CD4-positive, alpha-beta T cell (primary cell): ENCODE results near the gene RNF212. TPM values are rescaled to one million over a fixed set of nuclear protein-coding genes. Genes with fewer than 3 reads are reported as not detected.

Source experiments
- ATAC-seq: fragments of 200-7000 bp; cut with Tn5 transposase; one replicate; pipeline ENCODE4 v1.10.0; 2022; ENCODE audit warnings: mild to moderate bottlenecking; ENCODE audit not compliant: poor library complexity
- CTCF ChIA-PET: fragments of 350-600 bp; sonication (Branson Sonifier 250); formaldehyde crosslinking; loops from one replicate; lab custom pipeline; 2021; ENCODE audit warnings: antibody characterized with exemption, inconsistent platforms; lab: Charles Lee
- POLR2A ChIA-PET: fragments of 350-600 bp; sonication (Branson Sonifier 250); formaldehyde crosslinking; loops from one replicate; lab custom pipeline; 2021; ENCODE audit warnings: antibody characterized with exemption, inconsistent platforms; lab: Charles Lee
- DNase-seq, 14 experiments: peaks; one replicate each; pipeline ENCODE4 v3.0.0-alpha.2; 2013 to 2020; ENCODE audit warnings: mixed read lengths in 2 of 14
- H3K27ac ChIP-seq, 2 donors: one replicate each; pipeline versions ENCODE4 v1.5.1 to v1.7.0; 2013; ENCODE audit warnings: low read length in 2 of 2, low read depth in 1 of 2, mild to moderate bottlenecking in 1 of 2
- H3K27me3 ChIP-seq, 2 experiments: 1 replicate in 1 of 2; 2 replicates in 1 of 2; pipeline versions ENCODE4 v1.6.1 to v1.7.0; 2013; ENCODE audit warnings: low read length in 2 of 2, control low read depth in 1 of 2, mild to moderate bottlenecking in 1 of 2, moderate library complexity in 1 of 2; ENCODE audit not compliant: insufficient read depth in 2 of 2, control insufficient read depth in 1 of 2
- H3K36me3 ChIP-seq: one replicate; pipeline ENCODE4 v1.6.1; 2013; ENCODE audit warnings: low read length, control low read depth; ENCODE audit not compliant: insufficient read depth
- H3K4me1 ChIP-seq: one replicate; pipeline ENCODE4 v1.6.1; 2013; ENCODE audit warnings: low read length, control low read depth; ENCODE audit not compliant: insufficient read depth
- H3K4me3 ChIP-seq: one replicate; pipeline ENCODE4 v1.5.1; 2013; ENCODE audit warnings: mild to moderate bottlenecking, low read length, moderate library complexity
- H3K9me3 ChIP-seq, 2 experiments: 1 replicate in 1 of 2; 2 replicates in 1 of 2; pipeline versions ENCODE4 v1.6.1 to v1.7.0; 2013; ENCODE audit warnings: low read length in 2 of 2, mild to moderate bottlenecking in 2 of 2, control low read depth in 1 of 2, moderate library complexity in 1 of 2; ENCODE audit not compliant: control insufficient read depth in 1 of 2, insufficient read depth in 1 of 2
- H3K27ac Mint-ChIP-seq: one replicate; pipeline ENCODE4 v1.8.0; 2020; ENCODE audit warnings: mixed read lengths
- H3K27me3 Mint-ChIP-seq: one replicate; pipeline ENCODE4 v1.8.0; 2021; ENCODE audit warnings: mixed read lengths
- H3K36me3 Mint-ChIP-seq: one replicate; pipeline ENCODE4 v1.8.0; 2021; ENCODE audit warnings: low read depth, mixed read lengths
- H3K4me1 Mint-ChIP-seq: one replicate; pipeline ENCODE4 v1.8.0; 2021; ENCODE audit warnings: low read depth, mixed read lengths
- H3K4me3 Mint-ChIP-seq: one replicate; pipeline ENCODE4 v1.8.0; 2020; ENCODE audit warnings: mild to moderate bottlenecking, mixed read lengths
- H3K9me3 Mint-ChIP-seq: one replicate; pipeline ENCODE4 v1.8.0; 2020; ENCODE audit warnings: mixed read lengths
- intact Hi-C, 2 experiments: fragments of 100-400 bp; cut with DNase I in 1 of 2; cut with micrococcal nuclease in 1 of 2; formaldehyde crosslinking; loops; one replicate each; pipeline versions ENCODE4 v1.15.1 to v1.9.0; 2023 to 2025; cut with DNase I, micrococcal nuclease
- total RNA-seq, 174 experiments: library from RNA in 2 of 174; stranded (reverse) in 2 of 174; gene quantifications; one replicate each; pipeline ENCODE4 v1.2.3 and lab custom pipeline; 2021 to 2026
- TF ChIP-seq, protein P1 (sequence below): fragments of 200-600 bp; IDR thresholded peaks from one replicate; pipeline ENCODE4 v1.8.0; 2022; ENCODE audit warnings: antibody characterized with exemption, mild to moderate bottlenecking

Gene RNF212
- total RNA-seq, 2 experiments from 2014 or later = 5.6 to 8.3 TPM

- Histone ChIP-seq H3K36me3 (no peaks in the 10 kb centered on the region), H3K4me1 (no peaks in the 10 kb centered on the region), H3K4me3 (no peak overlapping the region), H3K27me3 (peaks cover 0 to 5% of the 10 kb centered on the region in 2 experiments), H3K9me3 (no peaks in the 10 kb centered on the region), H3K27ac (no peak overlapping the region)
- ChIA-PET CTCF (no interaction called here), POLR2A (no interaction called here)
- peaks cover 8% of the 10 kb centered on the region for H3K27me3 Mint-ChIP-seq
- no peak for ATAC-seq
- no peak overlapping the region for H3K4me3 Mint-ChIP-seq
- no peaks in the 10 kb centered on the region for H3K36me3 Mint-ChIP-seq
- no peaks in the 10 kb centered on the region for H3K9me3 Mint-ChIP-seq
- no peak for DNase-seq
- TF ChIP-seq, protein P1, sequence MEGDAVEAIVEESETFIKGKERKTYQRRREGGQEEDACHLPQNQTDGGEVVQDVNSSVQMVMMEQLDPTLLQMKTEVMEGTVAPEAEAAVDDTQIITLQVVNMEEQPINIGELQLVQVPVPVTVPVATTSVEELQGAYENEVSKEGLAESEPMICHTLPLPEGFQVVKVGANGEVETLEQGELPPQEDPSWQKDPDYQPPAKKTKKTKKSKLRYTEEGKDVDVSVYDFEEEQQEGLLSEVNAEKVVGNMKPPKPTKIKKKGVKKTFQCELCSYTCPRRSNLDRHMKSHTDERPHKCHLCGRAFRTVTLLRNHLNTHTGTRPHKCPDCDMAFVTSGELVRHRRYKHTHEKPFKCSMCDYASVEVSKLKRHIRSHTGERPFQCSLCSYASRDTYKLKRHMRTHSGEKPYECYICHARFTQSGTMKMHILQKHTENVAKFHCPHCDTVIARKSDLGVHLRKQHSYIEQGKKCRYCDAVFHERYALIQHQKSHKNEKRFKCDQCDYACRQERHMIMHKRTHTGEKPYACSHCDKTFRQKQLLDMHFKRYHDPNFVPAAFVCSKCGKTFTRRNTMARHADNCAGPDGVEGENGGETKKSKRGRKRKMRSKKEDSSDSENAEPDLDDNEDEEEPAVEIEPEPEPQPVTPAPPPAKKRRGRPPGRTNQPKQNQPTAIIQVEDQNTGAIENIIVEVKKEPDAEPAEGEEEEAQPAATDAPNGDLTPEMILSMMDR = no peak
- H3K4me1 Mint-ChIP-seq = no peaks in the 10 kb centered on the region
- intact Hi-C loops = no loop called here
- H3K27ac Mint-ChIP-seq = no peak overlapping the region
Observed at GRCh38 chr4:1124818-1125217, 11.5 kb upstream of the RNF212 start.

DNA sequence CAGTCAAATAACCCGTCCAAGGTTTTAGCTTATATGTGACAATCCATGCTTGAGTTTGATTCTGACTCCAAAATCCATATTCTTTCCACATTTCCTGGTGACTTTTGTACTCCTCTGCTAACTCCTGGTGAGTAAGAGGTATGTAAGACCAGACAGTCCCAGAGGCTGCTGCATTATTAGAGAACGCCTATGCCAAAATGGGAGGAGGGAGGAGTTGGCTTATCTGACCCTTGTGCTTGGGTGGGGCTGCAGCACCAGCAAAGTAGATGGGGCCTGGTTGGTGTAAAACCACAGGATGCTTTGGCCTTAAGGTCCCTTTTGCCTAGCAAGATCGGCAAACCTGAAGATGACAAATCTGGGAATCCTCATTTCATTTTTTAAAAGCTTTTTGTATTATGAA is 9.1 kb upstream of the RNF212 start:
- ChIA-PET POLR2A (no interaction called here), CTCF (no interaction called here)
- Mint-ChIP-seq H3K36me3 (no peaks in the 10 kb centered on the region), H3K27ac (no peak overlapping the region), H3K4me3 (no peak overlapping the region), H3K9me3 (no peaks in the 10 kb centered on the region), H3K27me3 (no peaks in the 10 kb centered on the region), H3K4me1 (no peaks in the 10 kb centered on the region)
- TF ChIP-seq, protein P1 = no peak
- Histone ChIP-seq H3K4me1 (no peaks in the 10 kb centered on the region), H3K9me3 (no peaks in the 10 kb centered on the region), H3K27ac (no peak overlapping the region), H3K4me3 (no peak overlapping the region), H3K36me3 (no peaks in the 10 kb centered on the region), H3K27me3 (peaks cover 0 to under 1% of the 10 kb centered on the region in 2 experiments)
- no peak for DNase-seq
- ATAC-seq = no peak
- intact Hi-C loops = no loop called here

GRCh38 chr4:1116838-1117237 is 3.5 kb upstream of the RNF212 start:
- ATAC-seq = no peak
- POLR2A ChIA-PET = no interaction called here

More at GRCh38 chr4:1116838-1117237, 3.5 kb upstream of the RNF212 start:
- CTCF ChIA-PET = no interaction called here
- Histone ChIP-seq H3K9me3 (no peaks in the 10 kb centered on the region), H3K27ac (no peak overlapping the region), H3K36me3 (no peaks in the 10 kb centered on the region), H3K27me3 (peaks cover 0 to 12% of the 10 kb centered on the region in 2 experiments), H3K4me1 (peaks cover 3% of the 10 kb centered on the region), H3K4me3 (no peak overlapping the region)
- intact Hi-C loops = no loop called here
- Mint-ChIP-seq H3K4me1 (no peaks in the 10 kb centered on the region), H3K27ac (no peak overlapping the region), H3K27me3 (peaks cover 23% of the 10 kb centered on the region), H3K36me3 (no peaks in the 10 kb centered on the region), H3K9me3 (no peaks in the 10 kb centered on the region), H3K4me3 (no peak overlapping the region)
- TF ChIP-seq, protein P1 = no peak
- DNase-seq = no peak
